GM19452 (cell line): ENCODE measurements around the gene PRKCE.

Source experiments
- ATAC-seq: cut with Tn5 transposase; IDR thresholded peaks from one replicate; pipeline ENCODE4 v1.9.1; 2021; ENCODE audit not compliant: unreplicated experiment

The PRKCE gene

DNA sequence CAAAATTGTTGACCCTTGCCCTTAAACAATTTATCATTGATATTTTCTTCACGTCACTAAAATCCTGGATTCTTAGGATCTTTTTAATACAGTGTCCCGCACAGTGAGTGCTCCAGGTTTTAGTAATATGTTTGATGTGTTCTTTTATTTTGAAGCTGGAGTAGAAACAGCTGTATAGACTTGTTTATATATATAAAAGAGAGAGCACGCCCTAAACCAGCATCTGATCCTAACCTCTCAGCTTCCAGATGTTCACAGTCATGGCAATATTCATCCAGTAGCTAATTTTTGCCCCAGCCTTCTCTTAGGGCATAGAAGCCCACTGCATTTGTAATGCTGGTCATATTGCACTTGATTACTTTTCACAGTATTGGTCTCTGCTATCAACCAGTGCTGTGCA is 475.7 kb downstream of the PRKCE start:
- no peak for ATAC-seq

DNA sequence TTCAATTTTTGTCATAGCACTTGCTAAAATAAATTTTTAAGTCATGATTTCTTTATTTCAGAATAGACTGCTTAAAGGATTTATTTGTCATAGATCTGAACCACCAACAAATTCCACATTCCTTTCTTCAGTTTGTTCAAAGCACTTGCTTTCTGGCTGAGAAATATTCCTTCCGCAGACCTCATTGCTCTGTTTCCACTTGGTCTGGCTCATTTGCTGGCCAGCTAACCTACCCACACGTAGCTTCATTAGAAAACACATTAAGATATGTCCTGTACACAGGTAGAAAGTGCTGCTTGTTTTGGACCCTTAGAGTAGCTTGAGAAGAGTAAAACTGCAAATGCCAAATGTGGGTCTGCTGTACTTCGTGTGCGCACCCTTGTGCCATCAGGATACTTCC is 479.0 kb downstream of the PRKCE start:
- no peak for ATAC-seq

DNA sequence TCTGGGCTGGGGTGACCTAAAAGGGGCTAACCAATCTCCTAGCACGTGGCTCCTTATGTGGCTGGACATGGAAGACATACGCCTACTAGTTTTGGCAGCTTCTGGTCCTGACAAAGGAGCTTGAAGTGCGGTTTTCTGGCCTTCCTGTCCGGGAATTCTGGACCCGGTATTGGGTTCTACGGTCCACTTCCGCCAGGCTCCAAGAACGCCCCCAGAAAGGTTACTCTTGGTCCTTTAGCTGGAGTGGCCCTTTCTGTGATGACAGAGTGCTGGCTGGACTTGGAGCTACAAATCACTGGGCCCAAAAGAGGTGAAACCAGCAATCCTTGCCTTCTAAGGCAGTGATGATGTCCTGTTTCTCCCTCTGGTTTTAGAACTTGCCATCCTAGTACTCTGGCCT is 481.5 kb downstream of the PRKCE start:
- no peak for ATAC-seq

DNA sequence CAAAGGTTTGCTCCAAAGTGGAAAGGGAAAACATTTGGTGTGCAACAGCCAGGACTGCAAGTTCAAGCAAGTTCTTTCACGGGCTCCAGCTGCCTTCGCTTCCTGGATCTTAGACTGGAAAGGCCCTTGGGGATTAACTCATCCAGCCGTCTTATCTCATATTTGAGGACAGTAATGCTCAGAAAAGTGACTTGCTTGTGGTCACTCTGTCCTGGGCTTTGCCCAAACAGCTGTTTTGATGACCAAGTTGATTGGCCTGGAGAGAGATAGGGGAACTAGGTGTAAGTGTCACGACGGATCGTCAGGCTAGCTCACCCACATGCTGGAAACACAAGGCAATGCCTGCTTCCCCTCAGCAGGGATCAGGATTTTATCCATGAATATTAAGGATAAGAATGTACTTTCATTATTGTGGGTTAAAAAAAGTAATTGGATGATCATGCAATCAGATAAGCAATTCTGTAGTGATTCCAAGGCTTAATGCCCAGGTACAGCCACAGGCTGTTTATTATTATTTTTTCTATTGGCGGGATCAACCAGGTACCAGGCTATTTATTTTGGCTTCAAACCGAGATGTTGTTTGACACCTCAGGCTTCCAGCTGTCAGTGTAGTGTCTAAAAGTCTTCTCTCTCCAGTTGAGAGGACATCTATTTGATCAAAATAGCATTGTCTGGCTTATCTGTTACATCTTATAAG is 483.2 kb downstream of the PRKCE start:
- ATAC-seq: no peak

DNA sequence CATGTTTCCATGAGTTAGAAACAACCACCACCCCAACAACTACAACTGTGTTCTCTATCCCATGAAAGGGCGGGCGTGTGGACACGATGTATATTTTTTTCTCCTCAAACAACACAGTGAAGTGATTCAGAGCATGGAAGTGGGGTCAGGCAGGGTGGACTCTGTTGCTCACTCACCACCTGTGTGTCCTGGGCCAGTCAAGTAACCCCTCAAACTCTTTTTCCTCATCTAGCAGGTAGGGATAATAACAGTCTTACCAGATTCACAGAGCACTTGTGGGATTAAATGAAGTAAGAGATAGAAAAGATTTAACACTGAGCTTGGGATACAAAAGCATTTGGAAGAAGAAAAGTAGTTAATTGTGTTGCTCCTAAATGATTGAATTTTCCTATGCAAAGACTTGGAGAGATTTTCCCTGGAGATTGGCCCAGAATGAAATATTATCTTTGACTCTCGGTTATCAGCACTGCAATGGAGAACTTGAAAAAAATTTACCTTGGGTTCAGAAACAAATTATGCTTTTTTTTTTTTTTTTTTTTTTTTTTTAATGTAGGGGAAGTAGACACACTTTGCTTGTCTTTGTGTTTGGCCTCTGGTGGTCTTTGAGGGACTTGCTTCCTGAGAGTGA is 483.9 kb downstream of the PRKCE start:
- ATAC-seq: no peak

DNA sequence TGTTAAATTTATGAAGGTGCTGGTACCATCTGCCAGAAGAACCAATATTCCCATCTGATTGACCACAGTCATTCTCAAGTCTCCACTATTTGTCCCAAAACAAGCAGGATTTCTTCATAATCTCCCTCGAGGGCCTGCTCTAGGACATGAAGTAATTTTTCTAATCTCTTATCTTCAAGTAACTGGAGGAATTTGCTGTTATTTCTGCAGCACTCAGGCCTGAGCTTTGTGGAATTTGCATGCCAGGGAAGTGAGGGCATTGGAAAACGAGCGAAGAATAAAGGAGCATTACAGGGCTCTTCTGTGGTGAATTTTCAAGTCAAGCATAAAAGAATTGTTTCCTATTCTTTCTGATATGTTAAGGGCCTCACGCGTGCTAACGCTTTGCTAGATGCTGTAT is 484.5 kb downstream of the PRKCE start:
- no peak for ATAC-seq

DNA sequence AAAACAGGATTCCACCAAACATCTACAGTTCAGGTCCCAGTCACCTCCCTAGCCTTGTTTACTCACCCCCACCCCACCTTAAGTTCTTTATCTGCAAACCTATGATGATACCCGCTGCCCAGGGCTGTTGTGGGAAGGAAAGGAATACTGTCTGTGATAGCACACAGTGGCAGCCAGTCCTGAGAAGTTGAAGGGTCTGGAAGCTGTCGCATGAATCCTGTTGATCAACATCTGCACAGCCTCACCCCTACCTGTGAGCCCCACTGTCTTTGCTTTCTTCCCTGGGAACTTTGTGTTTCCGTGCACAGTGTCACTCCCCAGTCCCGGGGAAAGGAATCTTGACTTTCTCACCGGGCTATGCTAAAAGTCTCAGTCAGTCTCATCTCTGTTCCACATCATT is 485.0 kb downstream of the PRKCE start:
- ATAC-seq: no peak

DNA sequence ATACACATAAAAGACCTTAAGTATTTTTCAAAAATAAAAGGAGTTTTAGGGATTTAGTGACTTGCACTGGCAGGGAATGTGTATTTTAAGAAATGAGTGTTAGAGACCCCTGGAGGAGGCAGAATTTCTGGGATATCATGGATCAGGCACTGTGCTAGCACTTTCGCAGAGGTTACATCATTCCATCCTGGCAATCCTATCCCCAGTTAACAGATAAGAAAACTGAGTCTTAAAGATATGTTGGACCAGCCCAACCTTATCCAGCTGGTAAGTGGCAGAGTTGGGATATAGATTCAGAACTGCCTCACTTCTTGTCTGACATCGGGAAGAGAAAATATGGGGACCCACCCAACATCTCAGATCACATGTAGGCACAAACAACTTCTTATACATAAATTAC is 485.5 kb downstream of the PRKCE start:
- no peak for ATAC-seq

DNA sequence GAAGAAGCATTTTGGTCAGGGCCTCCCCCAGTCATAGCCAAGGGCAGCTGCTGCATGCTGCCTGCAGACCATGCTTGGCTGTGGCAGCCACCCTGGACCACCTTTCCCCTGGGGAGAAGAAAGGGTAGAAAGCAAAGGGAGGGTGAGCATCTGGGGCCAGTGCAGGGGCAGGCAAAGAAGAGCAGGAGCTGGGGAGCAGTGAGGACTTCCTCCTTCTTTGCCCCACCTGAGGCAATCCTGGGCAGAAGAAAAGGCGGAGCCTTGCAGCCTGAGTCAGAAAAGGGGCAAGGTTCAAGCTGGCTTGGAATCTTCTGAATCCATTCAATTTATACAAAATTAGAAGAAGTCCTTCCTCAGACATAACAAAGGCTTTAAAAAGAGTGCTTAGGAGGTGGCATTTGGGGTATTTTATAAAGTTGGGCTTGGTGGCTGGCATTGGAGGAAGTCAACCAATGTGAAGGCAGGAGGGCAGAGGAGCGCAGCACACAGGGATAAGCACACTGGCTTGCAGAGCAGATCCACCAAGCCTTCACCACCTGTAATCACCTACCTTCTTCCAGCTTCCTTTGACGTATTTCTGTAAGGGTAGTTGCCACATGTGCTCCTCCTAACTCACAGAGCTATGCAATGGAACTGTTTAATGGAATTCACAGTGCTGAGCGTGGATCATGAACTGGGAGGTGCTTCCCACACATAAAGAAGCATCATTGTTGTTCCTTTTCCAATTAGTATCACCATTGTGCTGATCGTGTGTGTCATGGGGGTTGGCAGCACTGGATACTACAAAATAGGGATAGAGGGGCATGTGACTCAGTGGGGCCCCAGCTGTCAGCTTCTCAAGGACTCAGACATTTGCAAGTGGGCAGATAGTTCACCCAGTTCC is 491.3 kb downstream of the PRKCE start:
- no peak for ATAC-seq

DNA sequence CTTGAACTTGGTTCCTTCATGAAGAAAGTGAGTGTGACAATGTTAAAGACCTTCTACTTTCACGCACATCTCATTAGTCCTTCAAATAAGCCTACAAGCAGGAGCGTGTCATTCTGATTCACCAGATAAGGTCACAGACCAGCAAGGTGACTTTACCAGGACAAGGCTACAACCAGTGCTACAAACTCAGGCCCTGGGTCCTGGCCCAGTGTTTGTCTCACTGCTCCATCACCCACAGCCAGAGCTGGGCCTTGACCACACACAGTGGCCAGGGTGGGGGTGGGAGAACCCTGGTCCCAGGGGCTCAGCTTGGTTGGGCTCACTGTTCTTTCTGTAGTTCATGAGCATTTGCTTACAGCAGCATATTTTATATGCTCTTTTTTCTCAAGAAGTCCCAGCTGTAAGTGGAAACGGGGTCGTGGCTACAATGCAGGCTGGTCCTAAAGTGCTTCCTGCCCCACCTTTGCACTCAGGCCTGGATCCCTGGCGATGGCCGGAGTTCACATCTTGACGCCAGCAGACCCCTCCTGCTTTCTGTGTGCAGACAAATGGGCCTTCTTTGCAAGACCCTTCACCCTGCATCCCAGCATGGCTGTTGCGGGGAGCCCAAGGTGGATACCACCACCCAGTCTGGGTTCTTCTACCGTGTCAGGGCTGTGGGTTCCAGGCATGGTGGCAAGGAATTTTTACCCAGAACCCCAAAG is 492.1 kb downstream of the PRKCE start:
- ATAC-seq: no peak

DNA sequence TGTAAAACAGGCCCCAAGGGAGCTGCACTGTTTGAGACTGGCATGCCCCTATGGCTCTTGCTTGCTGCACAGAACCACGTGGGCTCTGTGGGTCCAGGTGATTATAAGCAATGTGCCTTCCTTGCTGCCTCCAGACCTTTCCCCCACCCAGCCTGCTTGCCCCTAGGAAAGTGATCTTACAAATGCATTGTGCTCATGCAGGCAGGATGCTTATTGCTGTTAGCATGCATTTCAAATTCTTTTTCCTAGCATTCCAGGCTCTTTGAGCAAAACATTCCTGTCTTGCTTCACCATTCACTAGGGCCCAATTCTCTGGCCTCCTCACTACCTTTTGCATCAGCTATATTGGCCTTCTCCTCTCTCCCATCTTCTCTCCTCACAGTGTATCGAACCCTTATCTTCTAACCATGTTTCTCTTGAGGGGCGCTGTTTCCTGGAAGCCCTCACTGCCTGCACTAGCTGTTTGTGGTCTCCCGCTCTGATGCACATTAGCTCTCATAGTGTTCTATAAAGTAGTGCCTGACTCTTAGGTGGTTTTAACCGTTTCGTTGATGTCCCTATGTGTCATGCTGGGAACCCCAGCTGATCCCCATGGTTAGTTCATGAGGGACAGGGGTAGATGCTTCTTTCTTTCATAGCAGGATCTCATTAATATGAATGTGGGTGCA is 492.8 kb downstream of the PRKCE start:
- ATAC-seq: no peak

DNA sequence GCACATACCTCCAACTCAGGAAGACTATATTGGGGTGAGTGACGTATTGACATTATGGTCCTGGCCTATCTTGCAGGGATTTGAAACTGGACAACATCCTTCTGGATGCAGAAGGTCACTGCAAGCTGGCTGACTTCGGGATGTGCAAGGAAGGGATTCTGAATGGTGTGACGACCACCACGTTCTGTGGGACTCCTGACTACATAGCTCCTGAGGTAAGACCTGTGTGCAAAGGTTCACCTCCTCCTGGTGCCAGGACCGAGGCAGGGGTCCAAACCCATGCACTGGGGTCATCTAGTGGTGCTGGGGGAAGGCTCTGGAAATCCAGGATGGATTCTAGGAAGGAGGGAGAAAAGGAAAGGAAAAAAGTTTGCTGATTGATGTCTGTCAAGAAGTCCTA is 493.5 kb downstream of the PRKCE start:
- no peak for ATAC-seq

DNA sequence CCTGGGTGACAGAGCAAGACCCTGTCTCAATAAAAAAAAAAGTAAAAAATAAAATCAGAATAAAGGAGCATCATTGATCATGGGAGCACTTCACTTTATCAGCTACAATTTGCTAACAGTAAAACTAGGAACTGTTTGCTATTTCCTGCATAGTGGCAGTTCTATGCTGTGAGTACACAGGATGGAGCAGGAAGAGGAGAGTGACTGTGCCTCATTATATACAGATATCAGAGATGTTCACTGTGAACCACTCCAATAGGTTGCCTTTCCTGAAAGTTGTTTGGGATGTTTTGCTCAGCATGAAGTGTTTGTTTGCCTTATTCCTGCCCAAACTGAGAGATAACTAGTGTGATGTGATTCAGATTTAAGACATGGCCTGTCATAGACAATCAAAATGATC is 494.4 kb downstream of the PRKCE start:
- no peak for ATAC-seq

DNA sequence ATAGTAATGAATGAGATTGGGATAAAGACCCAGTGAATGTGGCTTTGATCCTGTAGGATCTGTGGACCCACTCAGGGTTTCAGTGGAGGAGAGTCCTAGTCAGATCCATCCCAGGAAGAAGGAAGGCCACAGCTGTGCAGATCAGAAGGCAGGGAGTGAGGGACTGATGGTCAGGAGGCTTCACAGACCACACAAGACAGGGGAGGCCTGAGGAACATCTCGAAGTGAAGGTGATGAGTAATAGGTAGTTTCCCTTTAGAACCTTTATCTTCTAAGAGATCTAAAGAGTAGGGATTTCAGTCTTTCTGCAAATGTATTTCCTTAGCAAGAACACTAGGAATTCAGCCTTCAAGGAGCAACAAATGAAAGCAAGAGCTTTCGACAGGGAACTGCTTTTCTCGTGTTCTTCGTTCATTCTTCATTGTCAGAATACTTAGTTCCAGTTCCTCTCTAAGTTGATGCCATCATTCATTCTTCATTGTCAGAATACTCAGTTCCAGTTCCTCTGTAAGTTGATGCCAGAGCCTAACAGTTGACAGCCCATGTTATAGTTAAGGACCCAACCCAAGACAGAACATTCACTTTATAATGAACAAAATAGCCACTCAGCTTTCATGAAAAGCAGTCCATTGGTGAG is 495.5 kb downstream of the PRKCE start:
- ATAC-seq: no peak

DNA sequence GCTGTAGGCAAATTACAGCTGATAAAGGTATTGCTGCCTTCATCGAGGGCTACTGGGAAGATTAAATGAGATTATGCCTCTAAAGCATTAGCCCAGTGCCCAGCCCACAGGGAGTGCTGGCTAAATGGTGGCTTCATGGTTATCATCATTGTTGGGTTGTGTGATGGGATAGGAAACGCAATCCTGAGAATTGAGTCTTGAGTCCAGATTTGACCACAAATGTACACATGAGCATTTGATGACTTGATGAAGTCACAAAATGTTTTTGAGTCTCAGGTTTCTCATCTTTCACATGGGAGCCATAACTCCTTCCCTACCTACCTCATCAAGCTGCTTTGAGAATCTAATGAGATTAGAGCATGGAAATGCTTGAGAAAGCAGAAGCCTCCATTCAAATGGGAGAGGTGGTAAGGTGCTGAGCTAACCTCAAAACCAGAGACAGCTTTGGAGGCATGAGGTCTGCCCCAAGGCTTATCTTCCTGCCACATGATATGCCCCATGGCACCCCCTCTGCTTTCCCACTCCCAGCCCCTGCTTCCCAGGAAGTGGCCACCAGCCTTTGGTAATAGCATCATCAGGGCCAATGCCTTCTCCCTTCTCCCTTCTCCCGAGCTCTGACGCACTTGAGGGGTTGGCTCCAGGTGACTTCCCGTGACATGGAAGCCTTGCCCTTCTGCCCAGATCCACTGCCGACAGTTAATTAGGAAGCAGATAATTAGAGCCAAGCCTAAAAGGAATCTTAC is 496.3 kb downstream of the PRKCE start:
- ATAC-seq: no peak

DNA sequence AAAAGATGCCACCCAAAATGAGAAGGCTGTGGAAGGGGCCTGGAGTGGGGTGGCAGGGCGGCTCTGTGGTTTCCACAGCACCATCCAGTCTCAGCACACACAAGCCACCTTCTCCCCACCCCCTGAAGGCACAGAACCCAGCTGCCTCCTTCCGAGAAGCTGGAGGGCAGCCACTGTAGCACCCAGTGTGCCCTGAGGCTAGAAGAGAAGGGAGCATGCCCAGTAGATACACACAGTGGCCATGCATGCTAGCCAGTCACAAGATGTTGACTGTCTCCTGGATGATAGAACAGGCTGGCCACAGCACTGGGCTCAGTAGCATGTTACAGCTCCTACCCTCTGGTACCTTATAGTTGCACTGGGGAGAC is 496.9 kb downstream of the PRKCE start:
- ATAC-seq: no peak

DNA sequence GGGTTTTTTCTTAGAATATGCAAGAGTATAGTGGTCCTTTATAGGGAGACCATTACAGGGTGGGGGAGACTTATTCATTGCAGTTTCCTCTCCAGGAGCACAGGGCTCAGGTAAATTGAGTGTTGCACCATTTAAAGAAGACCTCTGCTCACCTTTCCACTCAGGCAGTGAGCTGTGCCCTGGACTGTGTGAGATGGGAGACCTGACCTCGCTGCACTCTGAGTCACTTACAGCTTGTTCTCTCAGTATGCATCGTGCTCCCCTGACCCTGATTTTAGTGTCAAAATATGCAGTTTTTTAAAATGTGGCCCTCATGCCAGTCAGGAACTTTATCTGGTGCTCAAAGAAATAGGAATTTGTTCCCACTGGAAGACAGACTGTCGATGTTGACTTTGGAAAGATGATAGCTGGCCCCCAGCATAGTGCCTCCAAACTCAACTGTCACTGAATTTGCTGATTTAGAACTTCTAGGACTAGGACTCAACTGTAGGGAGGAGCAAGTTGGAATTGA is 499.0 kb downstream of the PRKCE start:
- no peak for ATAC-seq

DNA sequence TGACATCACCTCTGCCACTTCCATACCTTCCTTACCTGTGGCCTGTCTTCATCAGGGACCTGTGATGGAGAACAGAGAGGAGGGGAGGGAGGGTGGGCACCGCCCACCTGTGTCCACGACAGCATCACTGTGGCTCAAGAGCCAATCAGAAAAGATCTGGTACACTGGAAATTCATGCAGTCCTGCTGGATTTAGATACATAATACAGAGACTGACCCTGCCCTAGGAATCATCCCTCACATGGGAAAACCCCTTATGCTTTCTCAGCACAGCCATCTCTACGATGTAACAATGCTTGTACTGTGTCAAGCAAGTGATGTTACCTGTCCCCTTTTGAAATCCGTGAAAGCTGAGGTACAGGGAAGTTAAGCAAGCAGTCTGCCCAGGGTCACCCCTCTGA is 500.1 kb downstream of the PRKCE start:
- ATAC-seq: no peak

DNA sequence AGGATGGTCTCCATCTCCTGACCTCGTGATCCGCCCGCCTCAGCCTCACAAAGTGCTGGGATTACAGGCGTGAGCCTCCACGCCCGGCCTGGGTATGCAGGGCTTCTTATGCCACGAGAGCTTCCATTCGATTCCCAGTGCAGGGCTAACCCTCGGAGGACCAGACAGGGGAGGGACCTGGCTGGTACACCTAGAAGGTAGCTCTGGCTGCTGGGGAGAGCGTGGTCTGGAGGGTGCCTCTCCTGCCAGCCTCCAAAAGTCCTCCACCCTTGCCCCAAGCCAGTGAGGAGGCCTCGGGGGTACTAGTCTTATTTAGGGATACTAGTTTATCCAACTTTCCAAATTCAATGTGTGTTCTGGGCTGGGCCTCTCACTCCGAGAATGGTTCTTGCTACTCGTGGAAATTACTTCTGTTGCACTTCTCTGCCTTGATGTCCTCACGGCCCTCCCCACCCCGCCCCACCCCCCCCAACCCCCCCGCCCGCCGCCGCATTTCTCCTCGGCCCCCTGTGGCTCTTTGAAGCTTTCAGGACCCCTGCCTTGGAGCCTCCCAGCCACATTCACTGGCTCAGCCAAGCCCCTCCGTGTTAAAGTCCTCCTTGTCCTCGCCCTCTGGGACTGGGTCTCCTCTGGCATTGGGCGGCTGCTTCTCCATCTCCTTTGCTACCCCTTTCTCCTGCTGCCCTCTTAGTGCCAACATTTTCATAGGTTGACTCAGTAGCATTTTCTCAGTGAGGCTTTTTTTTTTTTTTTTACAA is 502.7 kb downstream of the PRKCE start:
- no peak for ATAC-seq
